ENCODE measurements around the gene FERMT1.

FERMT1 gene

GRCh38 chr20:6157345-6157744 lies 34.5 kb upstream of the FERMT1 start:
- TF ChIP-seq ESRRG (CRISPR knock-in tag; IDR thresholded peaks at IDR 0.05) (no peak), TSHZ2 (CRISPR knock-in tag; IDR thresholded peaks at IDR 0.05) (no peak), BACH2 (CRISPR knock-in tag; IDR thresholded peaks at IDR 0.05; ENCODE audit: borderline replicate concordance) (no peak), ZC3H10 (CRISPR knock-in tag; IDR thresholded peaks at IDR 0.05) (no peak), PPARA (CRISPR knock-in tag; IDR thresholded peaks at IDR 0.05; ENCODE audit: borderline replicate concordance) (no peak), RARB (CRISPR knock-in tag; IDR thresholded peaks at IDR 0.05) (no peak), TCF4 (CRISPR knock-in tag; IDR thresholded peaks at IDR 0.05; ENCODE audit: borderline replicate concordance) (no peak), ISL1 (CRISPR knock-in tag; IDR thresholded peaks at IDR 0.05) (no peak), CSDC2 (CRISPR knock-in tag; IDR thresholded peaks at IDR 0.05) (no peak), POU6F1 (CRISPR knock-in tag; IDR thresholded peaks at IDR 0.05; ENCODE audit: borderline replicate concordance, low read depth) (no peak), ZNF70 (CRISPR knock-in tag; IDR thresholded peaks at IDR 0.05) (no peak), ZFP30 (CRISPR knock-in tag; IDR thresholded peaks at IDR 0.05) (no peak), CSRNP3 (CRISPR knock-in tag; IDR thresholded peaks at IDR 0.05) (no peak), ZFP3 (CRISPR knock-in tag; IDR thresholded peaks at IDR 0.05) (no peak), OSR1 (CRISPR knock-in tag; IDR thresholded peaks at IDR 0.05) (no peak), CREB5 (CRISPR knock-in tag; IDR thresholded peaks at IDR 0.05; ENCODE audit: low read depth) (no peak)
- ATAC-seq: no peak

GRCh38 chr20:6152777-6153176 lies 29.9 kb upstream of the FERMT1 start:
- no peak for ATAC-seq
- TF ChIP-seq PPARA (CRISPR knock-in tag; IDR thresholded peaks at IDR 0.05; ENCODE audit: borderline replicate concordance) (no peak), SNAI2 (CRISPR knock-in tag; IDR thresholded peaks at IDR 0.05) (no peak), CSDC2 (CRISPR knock-in tag; IDR thresholded peaks at IDR 0.05) (no peak), GLIS3 (CRISPR knock-in tag; IDR thresholded peaks at IDR 0.05) (no peak), ZNF8 (CRISPR knock-in tag; IDR thresholded peaks at IDR 0.05) (no peak), PATZ1 (CRISPR knock-in tag; IDR thresholded peaks at IDR 0.05; ENCODE audit: borderline replicate concordance) (no peak), ESRRG (CRISPR knock-in tag; IDR thresholded peaks at IDR 0.05) (no peak), CREB5 (CRISPR knock-in tag; IDR thresholded peaks at IDR 0.05; ENCODE audit: low read depth) (no peak), ZC3H10 (CRISPR knock-in tag; IDR thresholded peaks at IDR 0.05) (no peak), BACH2 (CRISPR knock-in tag; IDR thresholded peaks at IDR 0.05; ENCODE audit: borderline replicate concordance) (no peak), POU6F1 (CRISPR knock-in tag; IDR thresholded peaks at IDR 0.05; ENCODE audit: borderline replicate concordance, low read depth) (no peak), ARNTL (CRISPR knock-in tag; IDR thresholded peaks at IDR 0.05; ENCODE audit: borderline replicate concordance, low read depth) (no peak), CSRNP3 (CRISPR knock-in tag; IDR thresholded peaks at IDR 0.05) (no peak), TOX (CRISPR knock-in tag; IDR thresholded peaks at IDR 0.05; ENCODE audit: borderline replicate concordance) (no peak), ZFP30 (CRISPR knock-in tag; IDR thresholded peaks at IDR 0.05) (no peak)

Data from SK-N-SH treated with all-trans-retinoic acid at 6 μM for 48 hours (cell line).